Activated B cell treated with CpG ODN at 0.5 μM for 24 hours (primary cell): Measurements from ENCODE around the gene CCHCR1. TPM values are rescaled to one million over a fixed set of nuclear protein-coding genes. Genes with fewer than 3 reads are reported as not detected.
A peak's percentile ranks its signal among the peaks of the same experiment; 100 is the strongest.

Experiments
- ATAC-seq: fragments of 200-7000 bp; cut with Tn5 transposase; one replicate; pipeline ENCODE4 v1.10.0; 2021; ENCODE audit warnings: low read depth, mild to moderate bottlenecking, moderate library complexity
- CTCF ChIA-PET: fragments of 350-600 bp; sonication (Branson Sonifier 250); formaldehyde crosslinking; loops from one replicate; lab custom pipeline; 2021; ENCODE audit warnings: antibody characterized with exemption; lab: Charles Lee
- POLR2A ChIA-PET: fragments of 350-600 bp; sonication (Branson Sonifier 250); formaldehyde crosslinking; loops from one replicate; lab custom pipeline; 2021; ENCODE audit warnings: antibody characterized with exemption; lab: Charles Lee
- DNase-seq: peaks from one replicate; pipeline ENCODE4 v3.0.0; 2022
- H3K27ac Mint-ChIP-seq: one replicate; pipeline ENCODE4 v1.8.0; 2020; ENCODE audit warnings: mixed read lengths
- H3K27me3 Mint-ChIP-seq: one replicate; pipeline ENCODE4 v1.8.0; 2021; ENCODE audit warnings: mixed read lengths
- H3K36me3 Mint-ChIP-seq: one replicate; pipeline ENCODE4 v1.8.0; 2021; ENCODE audit warnings: low read depth, mixed read lengths
- H3K4me1 Mint-ChIP-seq: one replicate; pipeline ENCODE4 v1.8.0; 2021; ENCODE audit warnings: mixed read lengths
- H3K4me3 Mint-ChIP-seq: one replicate; pipeline ENCODE4 v1.8.0; 2020; ENCODE audit warnings: mild to moderate bottlenecking, mixed read lengths
- H3K9me3 Mint-ChIP-seq: one replicate; pipeline ENCODE4 v1.8.0; 2020; ENCODE audit warnings: mixed read lengths
- CTCF ChIP-seq: fragments of 200-600 bp; IDR thresholded peaks from one replicate; pipeline ENCODE4 v1.8.0; 2022; ENCODE audit warnings: antibody characterized with exemption, mild to moderate bottlenecking
- intact Hi-C: fragments of 100-400 bp; cut with micrococcal nuclease; formaldehyde crosslinking; loops from one replicate; pipeline ENCODE4 v1.15.1; 2024
- total RNA-seq: library from RNA; stranded (reverse); gene quantifications from 2 replicates; pipeline ENCODE4 v1.2.3, GENCODE V29; 2022

The CCHCR1 gene
- total RNA-seq, 1 donor from 2014 or later, result 37.6 TPM

- CTCF ChIA-PET, result no interaction called here
- H3K27me3 Mint-ChIP-seq, result no peaks in the 10 kb centered on the region
- peaks cover 12% of the 10 kb centered on the region for H3K4me1 Mint-ChIP-seq
- no peaks in the 10 kb centered on the region for H3K36me3 Mint-ChIP-seq
- no peak for TF ChIP-seq CTCF
- intact Hi-C loops, result no loop called here
- no peaks in the 10 kb centered on the region for H3K9me3 Mint-ChIP-seq
- H3K4me3 Mint-ChIP-seq, result peak overlapping the region; percentile 85
- ATAC-seq, result no peak
- POLR2A ChIA-PET, result no interaction called here
- DNase-seq, result no peak
- H3K27ac Mint-ChIP-seq, result no peak overlapping the region
Observed at GRCh38 chr6:31179896-31180295, 22.3 kb upstream of the CCHCR1 start.

DNA sequence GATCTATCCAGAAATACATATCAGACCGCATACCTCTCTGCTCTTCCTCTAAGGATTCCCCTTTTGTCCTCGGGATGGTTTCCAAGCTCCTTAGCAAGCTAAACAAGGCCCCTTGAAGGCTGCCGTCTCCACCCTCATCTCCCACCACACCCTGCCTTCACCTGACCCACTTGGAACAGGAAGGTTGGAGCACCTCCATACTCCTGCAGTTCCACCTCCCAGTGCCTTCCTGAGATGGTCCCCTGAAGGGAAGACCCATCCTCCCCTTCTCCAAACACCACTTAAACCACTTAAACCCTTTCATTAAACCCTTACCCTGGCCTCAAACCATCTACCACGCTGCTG lies 21.4 kb upstream of the CCHCR1 start:
- Mint-ChIP-seq H3K4me3 (no peak overlapping the region), H3K27ac (no peak overlapping the region), H3K4me1 (peaks cover 12% of the 10 kb centered on the region), H3K9me3 (no peaks in the 10 kb centered on the region), H3K27me3 (no peaks in the 10 kb centered on the region), H3K36me3 (no peaks in the 10 kb centered on the region)
- intact Hi-C loops, result no loop called here
- ATAC-seq (no peak), DNase-seq (no peak)
- POLR2A ChIA-PET, result interaction anchor here (0.6 kb wide), 1 partner anchor 216 kb away, joined by 6 read pairs; no protein-coding TSS in a partner anchor
- TF ChIP-seq CTCF, result no peak
- CTCF ChIA-PET, result no interaction called here

DNA sequence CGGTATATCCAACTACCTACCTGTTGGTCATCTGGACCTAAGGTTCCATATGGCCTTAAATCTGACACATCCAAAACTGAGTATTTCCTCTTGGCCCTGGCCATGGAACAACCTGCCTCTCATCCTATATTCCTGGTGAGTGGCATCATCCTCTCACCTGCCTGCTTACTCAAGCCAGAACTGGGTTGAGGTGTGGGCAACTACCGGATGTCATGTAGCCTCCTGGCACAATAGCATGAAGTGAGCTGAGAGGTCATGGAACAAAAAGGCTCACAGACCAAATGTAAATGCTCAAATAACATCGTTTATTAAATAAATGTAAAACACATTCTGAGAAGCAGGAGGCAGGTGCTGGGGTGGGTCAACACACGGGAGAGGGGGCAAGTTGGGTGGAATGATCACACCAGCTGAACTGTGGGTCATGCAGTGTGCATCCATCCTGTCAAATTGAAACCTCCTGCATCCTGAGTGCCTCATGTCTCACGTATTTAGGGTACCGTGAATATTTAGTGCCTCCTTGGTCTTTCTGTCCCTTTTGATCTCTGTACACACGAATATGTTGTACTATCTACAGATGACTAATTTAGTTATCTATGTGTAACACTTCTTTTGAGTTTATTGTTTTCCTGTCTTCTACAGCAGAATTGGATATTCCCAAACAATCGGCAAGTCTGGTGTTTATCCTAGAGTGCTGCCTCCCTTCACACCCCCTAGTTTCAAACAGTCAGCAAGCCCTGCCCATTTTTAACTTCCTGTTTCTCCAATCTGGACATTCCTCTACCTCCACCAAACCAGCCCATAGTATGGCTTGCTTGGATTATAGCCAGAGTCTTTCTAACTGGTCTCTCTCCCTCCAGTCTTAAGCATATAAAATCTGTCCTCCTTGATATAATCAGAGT lies 20.8 kb upstream of the CCHCR1 start:
- POLR2A ChIA-PET, result interaction anchor here (0.6 kb wide), 1 partner anchor 215 kb away, joined by 6 read pairs; no protein-coding TSS in a partner anchor

DNA sequence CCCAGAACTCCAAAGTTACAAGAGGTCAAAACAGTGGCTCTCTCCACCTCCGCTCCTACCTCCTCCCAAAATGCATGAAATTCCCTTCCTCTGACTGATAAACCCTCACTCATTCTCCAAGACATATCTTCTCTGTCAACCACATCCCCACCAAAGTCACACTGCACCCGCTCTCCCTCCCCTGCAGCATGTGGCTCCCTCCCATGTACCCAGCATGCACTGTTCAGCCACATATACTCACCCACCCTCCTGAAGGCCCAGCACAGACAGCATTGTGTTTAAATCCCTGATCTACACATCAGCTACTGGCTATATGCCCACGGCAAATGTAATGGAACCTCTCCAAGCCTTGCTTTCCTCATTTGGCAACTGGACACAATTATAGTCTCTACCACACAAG lies 18.4 kb upstream of the CCHCR1 start:
- Mint-ChIP-seq H3K27ac (no peak overlapping the region), H3K4me1 (peaks cover 12% of the 10 kb centered on the region), H3K4me3 (no peak overlapping the region), H3K27me3 (no peaks in the 10 kb centered on the region), H3K9me3 (no peaks in the 10 kb centered on the region), H3K36me3 (no peaks in the 10 kb centered on the region)
- ATAC-seq (no peak), DNase-seq (no peak)
- ChIA-PET CTCF (no interaction called here), POLR2A (no interaction called here)
- no peak for TF ChIP-seq CTCF
- intact Hi-C loops, result no loop called here

More for the DNA sequence above, 20.8 kb upstream of the CCHCR1 start:
- no peak overlapping the region for H3K4me3 Mint-ChIP-seq
- no peak for DNase-seq
- no peak for ATAC-seq
- H3K9me3 Mint-ChIP-seq, result no peaks in the 10 kb centered on the region
- no peaks in the 10 kb centered on the region for H3K27me3 Mint-ChIP-seq
- no peak for TF ChIP-seq CTCF
- H3K27ac Mint-ChIP-seq, result no peak overlapping the region
- intact Hi-C loops, result no loop called here
- H3K36me3 Mint-ChIP-seq, result no peaks in the 10 kb centered on the region
- CTCF ChIA-PET, result no interaction called here
- H3K4me1 Mint-ChIP-seq, result peaks cover 12% of the 10 kb centered on the region

- no peak overlapping the region for H3K4me3 Mint-ChIP-seq
- H3K9me3 Mint-ChIP-seq, result no peaks in the 10 kb centered on the region
- CTCF ChIA-PET, result interaction anchor here (1.2 kb wide), 1 partner anchor 192 kb away, joined by 3 read pairs; no protein-coding TSS in a partner anchor
Observed at GRCh38 chr6:31174378-31174777, 16.8 kb upstream of the CCHCR1 start.

More at GRCh38 chr6:31174378-31174777, 16.8 kb upstream of the CCHCR1 start:
- Mint-ChIP-seq H3K4me1 (peaks cover 8% of the 10 kb centered on the region), H3K36me3 (no peaks in the 10 kb centered on the region), H3K27ac (no peak overlapping the region), H3K27me3 (no peaks in the 10 kb centered on the region)
- POLR2A ChIA-PET, result no interaction called here
- no peak for ATAC-seq
- no peak for TF ChIP-seq CTCF
- DNase-seq, result no peak
- intact Hi-C loops, result no loop called here
